HG02642 (cell line): ENCODE measurements around the gene ARAP1.

Experiments used
- ATAC-seq: cut with Tn5 transposase; IDR thresholded peaks from one replicate; pipeline ENCODE4 v1.9.1; 2021; ENCODE audit warnings: mild to moderate bottlenecking; ENCODE audit not compliant: unreplicated experiment, poor library complexity

The ARAP1 gene

GRCh38 chr11:72764503-72764902 is 12.3 kb upstream of the ARAP1 start:
- no peak for ATAC-seq

GRCh38 chr11:72763823-72764222 is 11.6 kb upstream of the ARAP1 start:
- no peak for ATAC-seq

- peak; percentile 59 for ATAC-seq
Observed at GRCh38 chr11:72762641-72763304, 10.6 kb upstream of the ARAP1 start.

GRCh38 chr11:72760539-72761405 is 8.6 kb upstream of the ARAP1 start:
- ATAC-seq = no peak

- ATAC-seq = no peak
Observed at GRCh38 chr11:72759468-72759985, 7.3 kb upstream of the ARAP1 start.

GRCh38 chr11:72758690-72759389 is 6.6 kb upstream of the ARAP1 start:
- no peak for ATAC-seq

GRCh38 chr11:72758304-72758689 is 6.1 kb upstream of the ARAP1 start:
- no peak for ATAC-seq

GRCh38 chr11:72755713-72756285 is 3.6 kb upstream of the ARAP1 start:
- ATAC-seq = no peak

GRCh38 chr11:72754544-72755155 is 2.4 kb upstream of the ARAP1 start:
- ATAC-seq = no peak

- no peak for ATAC-seq
Observed at GRCh38 chr11:72754149-72754543, 1.9 kb upstream of the ARAP1 start.

GRCh38 chr11:72753341-72754148 is 1.3 kb upstream of the ARAP1 start:
- no peak for ATAC-seq

- no peak for ATAC-seq
Observed at GRCh38 chr11:72751116-72752087, 806 bp downstream of the ARAP1 start.

GRCh38 chr11:72750556-72751115 is 1.6 kb downstream of the ARAP1 start:
- ATAC-seq = no peak

- ATAC-seq = no peak
Observed at GRCh38 chr11:72750086-72750485, 2.1 kb downstream of the ARAP1 start.

- ATAC-seq = no peak
Observed at GRCh38 chr11:72747289-72747855, 4.8 kb downstream of the ARAP1 start.

- no peak for ATAC-seq
Observed at GRCh38 chr11:72746821-72747220, 5.4 kb downstream of the ARAP1 start.

GRCh38 chr11:72745925-72746550 is 6.2 kb downstream of the ARAP1 start:
- ATAC-seq = no peak
